ENCODE data around the gene SMG7. TPM values are rescaled to one million over a fixed set of nuclear protein-coding genes. Genes with fewer than 3 reads are reported as not detected.
"Not testable (repeated sequence)": the region's sequence is repeated elsewhere in the genome, so short reads cannot be mapped to it uniquely, and the experiment has no call there.

SMG7 gene, protein sequence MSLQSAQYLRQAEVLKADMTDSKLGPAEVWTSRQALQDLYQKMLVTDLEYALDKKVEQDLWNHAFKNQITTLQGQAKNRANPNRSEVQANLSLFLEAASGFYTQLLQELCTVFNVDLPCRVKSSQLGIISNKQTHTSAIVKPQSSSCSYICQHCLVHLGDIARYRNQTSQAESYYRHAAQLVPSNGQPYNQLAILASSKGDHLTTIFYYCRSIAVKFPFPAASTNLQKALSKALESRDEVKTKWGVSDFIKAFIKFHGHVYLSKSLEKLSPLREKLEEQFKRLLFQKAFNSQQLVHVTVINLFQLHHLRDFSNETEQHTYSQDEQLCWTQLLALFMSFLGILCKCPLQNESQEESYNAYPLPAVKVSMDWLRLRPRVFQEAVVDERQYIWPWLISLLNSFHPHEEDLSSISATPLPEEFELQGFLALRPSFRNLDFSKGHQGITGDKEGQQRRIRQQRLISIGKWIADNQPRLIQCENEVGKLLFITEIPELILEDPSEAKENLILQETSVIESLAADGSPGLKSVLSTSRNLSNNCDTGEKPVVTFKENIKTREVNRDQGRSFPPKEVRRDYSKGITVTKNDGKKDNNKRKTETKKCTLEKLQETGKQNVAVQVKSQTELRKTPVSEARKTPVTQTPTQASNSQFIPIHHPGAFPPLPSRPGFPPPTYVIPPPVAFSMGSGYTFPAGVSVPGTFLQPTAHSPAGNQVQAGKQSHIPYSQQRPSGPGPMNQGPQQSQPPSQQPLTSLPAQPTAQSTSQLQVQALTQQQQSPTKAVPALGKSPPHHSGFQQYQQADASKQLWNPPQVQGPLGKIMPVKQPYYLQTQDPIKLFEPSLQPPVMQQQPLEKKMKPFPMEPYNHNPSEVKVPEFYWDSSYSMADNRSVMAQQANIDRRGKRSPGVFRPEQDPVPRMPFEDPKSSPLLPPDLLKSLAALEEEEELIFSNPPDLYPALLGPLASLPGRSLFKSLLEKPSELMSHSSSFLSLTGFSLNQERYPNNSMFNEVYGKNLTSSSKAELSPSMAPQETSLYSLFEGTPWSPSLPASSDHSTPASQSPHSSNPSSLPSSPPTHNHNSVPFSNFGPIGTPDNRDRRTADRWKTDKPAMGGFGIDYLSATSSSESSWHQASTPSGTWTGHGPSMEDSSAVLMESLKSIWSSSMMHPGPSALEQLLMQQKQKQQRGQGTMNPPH
- total RNA-seq: 25.3 TPM

DNA sequence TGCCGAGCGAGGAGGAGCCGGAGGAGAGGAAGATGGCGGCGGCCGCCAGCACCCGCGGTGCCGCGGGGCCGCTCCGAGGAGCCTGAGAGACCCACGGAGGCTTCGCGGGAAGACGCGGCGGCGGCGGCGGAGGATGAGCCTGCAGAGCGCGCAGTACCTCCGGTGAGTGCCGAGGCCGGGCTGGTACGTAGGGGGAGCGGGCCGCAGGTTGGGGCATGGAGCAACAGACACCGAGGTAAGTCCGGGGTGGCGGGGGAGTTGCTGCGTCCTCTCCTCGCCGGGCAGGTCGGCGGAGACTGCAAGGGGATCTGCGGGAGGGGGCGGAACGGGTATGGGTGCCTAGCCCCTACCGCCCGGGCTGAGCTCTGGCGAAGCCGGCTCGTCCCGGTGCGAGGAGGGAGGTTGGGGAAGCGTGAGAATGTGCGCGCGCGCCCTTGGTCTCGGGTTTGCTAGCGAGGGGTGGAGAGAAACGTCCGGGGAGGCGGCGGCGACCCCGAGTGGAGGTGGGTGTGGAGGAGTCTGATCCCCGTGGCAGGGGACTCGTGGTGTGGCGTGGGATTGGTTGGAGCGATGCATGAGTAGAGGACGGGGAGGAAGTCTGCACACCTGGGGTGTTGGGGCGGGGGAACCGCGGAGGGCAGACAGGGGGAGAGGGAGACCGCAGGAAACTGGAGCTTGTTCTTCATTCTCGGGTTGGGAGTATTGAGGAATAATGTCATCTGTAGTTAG, at the start of gene SMG7:
TSS of gene SMG7 (plus strand) at position 12 of the 729 bp plus-strand sequence. CDS start at position 134, 122 bp downstream.
- no peak for DNase-seq (ENCODE audit: low spot score)
- no peak for ATAC-seq

- no peak for ATAC-seq
- DNase-seq (ENCODE audit: low spot score): no peak
Measured at GRCh38 chr1:183423541-183423940, 48.8 kb upstream of the SMG7 start.

DNA sequence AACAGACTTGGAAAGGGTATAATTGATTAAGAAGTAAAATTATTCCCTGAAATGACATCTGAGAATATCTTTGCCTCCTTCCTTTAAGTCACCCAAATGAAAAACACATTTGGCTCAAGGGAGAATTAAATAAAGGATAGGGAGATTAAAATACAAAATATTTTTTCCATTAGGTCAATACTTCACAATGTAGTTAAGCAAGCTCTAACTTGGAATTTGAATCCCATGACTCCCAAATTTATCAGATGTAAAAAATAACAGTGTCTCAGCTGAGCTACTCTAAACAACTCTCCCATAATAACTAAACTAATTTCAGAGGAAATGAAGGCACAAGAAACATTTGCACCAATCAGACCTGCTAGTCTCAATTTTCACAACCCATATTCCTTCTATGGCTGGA, 47.6 kb upstream of the SMG7 start:
- DNase-seq (ENCODE audit: low spot score): no peak
- no peak for ATAC-seq

GRCh38 chr1:183427591-183427990, 44.7 kb upstream of the SMG7 start:
- not testable (repeated sequence) for DNase-seq (ENCODE audit: low spot score); ATAC-seq

DNA sequence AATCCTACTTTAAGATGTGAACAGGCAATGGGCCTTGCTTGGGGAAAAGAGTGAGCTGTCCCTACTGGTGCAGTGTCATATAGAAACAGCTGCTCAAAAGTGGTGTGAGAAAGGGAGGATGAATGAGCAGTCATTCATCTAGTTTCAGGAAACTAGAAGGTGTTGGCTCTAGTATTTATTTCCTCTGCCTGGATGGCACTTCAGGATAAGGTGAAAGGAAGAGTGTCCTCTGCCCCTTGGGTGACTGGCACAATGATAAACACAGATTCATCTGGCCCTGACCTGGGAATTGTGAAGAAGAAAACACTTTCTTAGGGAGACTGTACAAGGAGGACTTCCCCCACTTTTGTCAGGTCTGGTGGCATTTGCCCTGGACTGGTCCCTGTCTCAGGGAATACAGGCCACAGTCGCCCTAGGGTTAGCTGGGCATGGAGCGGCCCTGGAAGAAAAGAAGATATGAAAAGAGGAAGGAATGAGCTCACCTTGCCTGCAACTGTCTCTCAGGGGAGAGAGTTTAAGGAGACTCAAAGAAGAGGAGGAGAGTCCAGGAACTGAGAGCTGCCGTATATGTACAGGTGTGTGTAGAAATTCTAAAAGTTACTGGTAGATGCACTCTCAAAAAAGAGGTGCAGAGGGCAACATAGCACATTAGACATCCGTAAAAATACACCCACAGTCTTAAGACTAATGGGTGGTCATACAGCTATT, 40.3 kb upstream of the SMG7 start:
- DNase-seq (ENCODE audit: low spot score) (no peak), ATAC-seq (no peak)

DNA sequence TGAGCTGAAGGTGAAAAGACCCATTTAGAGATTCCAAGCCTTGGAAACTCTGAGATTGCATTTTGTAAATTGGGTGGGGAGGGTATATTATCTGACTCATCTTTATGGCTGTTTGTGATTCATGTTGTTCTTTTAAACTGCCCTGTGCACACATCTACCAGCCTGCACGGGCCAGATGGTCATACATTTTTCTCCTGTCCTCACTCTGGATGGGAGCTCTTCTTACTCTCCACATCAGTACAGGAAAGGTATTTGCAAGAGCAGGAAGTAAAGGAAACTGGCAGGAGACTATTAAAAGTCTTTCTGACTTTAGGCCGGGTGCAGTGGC, 39.8 kb upstream of the SMG7 start:
- DNase-seq (ENCODE audit: low spot score) (no peak), ATAC-seq (no peak)

- ATAC-seq (no peak), DNase-seq (ENCODE audit: low spot score) (no peak)
Measured at GRCh38 chr1:183433703-183434102, 38.6 kb upstream of the SMG7 start.

GRCh38 chr1:183435497-183435896, 36.8 kb upstream of the SMG7 start:
- DNase-seq (ENCODE audit: low spot score) (no peak), ATAC-seq (peak; percentile 19)

- DNase-seq (ENCODE audit: low spot score) (no peak), ATAC-seq (no peak)
Measured at GRCh38 chr1:183438060-183438459, 34.2 kb upstream of the SMG7 start.

DNA sequence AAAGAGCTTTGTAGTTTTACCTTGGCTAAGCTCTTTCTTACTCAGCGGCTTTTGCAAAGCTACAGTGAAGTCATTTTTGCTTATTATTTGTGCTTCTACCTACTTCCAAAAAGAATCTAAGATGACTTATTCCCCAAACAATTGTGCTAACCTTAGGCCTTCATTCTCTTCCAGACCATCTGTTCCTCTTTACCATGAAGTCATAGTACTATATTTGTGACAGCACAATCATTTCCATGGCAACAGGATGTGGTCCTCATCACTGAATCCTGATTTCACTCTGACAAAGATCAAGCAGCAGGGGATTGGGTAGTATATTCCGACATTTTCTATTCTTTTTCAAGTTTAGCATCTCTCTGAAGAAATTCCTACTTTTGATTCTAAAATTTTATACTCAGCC, 29.3 kb upstream of the SMG7 start:
- ATAC-seq (no peak), DNase-seq (ENCODE audit: low spot score) (no peak)

DNA sequence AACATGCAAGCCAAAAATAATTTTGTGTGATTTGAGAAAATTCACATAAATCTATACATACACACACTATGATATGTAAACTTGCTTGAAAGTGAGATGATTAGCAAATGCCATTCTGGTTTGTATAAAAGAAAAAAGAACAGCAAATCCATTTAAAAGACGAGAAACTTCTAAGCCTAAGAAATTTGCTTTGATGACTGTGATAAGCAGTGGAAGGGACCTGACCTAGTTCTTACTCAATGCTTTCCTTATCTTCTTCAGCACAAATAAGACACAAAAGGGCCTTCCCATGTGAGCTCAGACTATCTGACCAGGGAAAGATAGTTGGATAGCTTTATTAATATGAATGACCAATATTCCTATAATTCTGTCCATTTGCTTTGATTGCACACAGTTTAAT, 28.8 kb upstream of the SMG7 start:
- DNase-seq (ENCODE audit: low spot score) (no peak), ATAC-seq (no peak)

- DNase-seq (ENCODE audit: low spot score) (no peak), ATAC-seq (no peak)
Measured at GRCh38 chr1:183444243-183444642, 28.1 kb upstream of the SMG7 start.

DNA sequence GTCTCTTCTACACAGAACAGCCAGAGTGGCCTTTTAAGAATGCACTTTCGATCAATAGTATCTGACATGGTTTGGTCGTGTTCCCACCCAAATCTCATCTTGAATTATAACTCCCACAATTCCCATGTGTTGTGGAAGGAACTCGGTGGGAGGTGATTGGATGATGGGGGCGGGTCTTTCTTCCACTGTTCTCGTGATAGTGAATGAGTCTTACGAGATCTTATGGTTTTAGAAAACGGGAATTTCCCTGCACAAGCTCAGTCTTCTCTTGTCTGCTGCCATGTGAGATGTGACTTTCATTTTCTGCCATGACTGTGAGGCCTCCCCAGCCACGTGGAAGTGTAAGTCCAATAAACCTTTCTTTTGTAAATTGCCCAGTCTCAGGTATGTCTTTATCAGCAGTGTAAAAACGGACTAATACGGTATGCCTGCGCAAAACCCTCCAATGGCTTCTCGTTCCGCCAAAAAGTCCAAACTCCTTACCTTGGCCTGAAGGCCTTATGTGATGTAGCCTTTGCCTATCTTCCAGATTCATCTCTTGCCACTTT, 23.0 kb upstream of the SMG7 start:
- DNase-seq (ENCODE audit: low spot score) (no peak), ATAC-seq (no peak)

GRCh38 chr1:183450093-183450492, 22.2 kb upstream of the SMG7 start:
- no peak for DNase-seq (ENCODE audit: low spot score)
- no peak for ATAC-seq

GRCh38 chr1:183454377-183454776, 17.9 kb upstream of the SMG7 start:
- no peak for ATAC-seq

GRCh38 chr1:183456826-183457225, 15.5 kb upstream of the SMG7 start:
- ATAC-seq (no peak), DNase-seq (ENCODE audit: low spot score) (no peak)

More at GRCh38 chr1:183454377-183454776, 17.9 kb upstream of the SMG7 start:
- DNase-seq (ENCODE audit: low spot score): no peak

GRCh38 chr1:183457449-183457848, 14.8 kb upstream of the SMG7 start:
- DNase-seq (ENCODE audit: low spot score): no peak
- ATAC-seq: peak; percentile 60

- peak; percentile 85 for ATAC-seq
- no peak for DNase-seq (ENCODE audit: low spot score)
Measured at GRCh38 chr1:183460596-183460995, 11.7 kb upstream of the SMG7 start.

- ATAC-seq (peak; percentile 16), DNase-seq (ENCODE audit: low spot score) (no peak)
Measured at GRCh38 chr1:183461350-183461749, 10.9 kb upstream of the SMG7 start.

GRCh38 chr1:183463566-183463965, 8.7 kb upstream of the SMG7 start:
- DNase-seq (ENCODE audit: low spot score) (no peak), ATAC-seq (no peak)
